Gastrocnemius medialis (tissue), 4 donors: ENCODE results near the gene EFCAB10.

Experiments used
- CTCF ChIP-seq, 5 experiments: fragments of 450-650 bp in 3 of 5; fragments of 200-600 bp in 2 of 5; sonication (generic) in 2 of 5; IDR thresholded peaks in 4 of 5; conservative IDR thresholded peaks in 1 of 5; 1 replicate in 4 of 5; 2 replicates in 1 of 5; pipeline ENCODE4 v1.5.1; 2016 to 2019; ENCODE audit warnings: antibody characterized with exemption in 5 of 5, mild to moderate bottlenecking in 3 of 5, moderate library complexity in 3 of 5
- POLR2A ChIP-seq, 2 donors: fragments of 450-650 bp; IDR thresholded peaks; one replicate each; pipeline ENCODE4 v1.6.1; 2017; ENCODE audit warnings: antibody characterized with exemption in 2 of 2, mild to moderate bottlenecking in 2 of 2, moderate library complexity in 2 of 2

DNA sequence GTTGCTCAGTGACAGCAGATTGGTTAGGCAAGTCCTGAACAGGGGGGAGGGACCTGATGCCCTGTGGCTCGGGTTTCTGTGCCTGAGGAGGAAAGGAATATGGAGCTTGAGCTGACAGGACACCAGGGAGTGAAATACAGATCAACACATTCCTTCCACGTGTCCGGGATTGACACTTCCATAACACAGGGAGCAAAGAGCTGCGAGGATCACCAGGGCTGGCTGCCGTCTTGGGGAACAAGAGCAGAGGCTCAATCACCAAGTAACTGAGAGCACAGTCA lies 36.7 kb upstream of the EFCAB10 start:
- TF ChIP-seq CTCF (IDR thresholded peaks at IDR 0.05 in 4 of 5, conservative IDR thresholded peaks at IDR 0.05 in 1 of 5) (no peak), POLR2A (IDR thresholded peaks at IDR 0.05) (no peak)
